Activated CD4-positive, alpha-beta T cell treated with anti-CD3 and anti-CD28 coated beads, Interleukin-2, amount 10 ng/mL, durations not matched to agents 7 days and 5 days (primary cell): ENCODE results near the gene FOXP3. TPM values are rescaled to one million over a fixed set of nuclear protein-coding genes. Genes with fewer than 3 reads are reported as not detected.

ENCODE experiments used
- CTCF ChIA-PET: fragments of 350-600 bp; sonication (Branson Sonifier 250); formaldehyde crosslinking; loops from one replicate; lab custom pipeline; 2021; ENCODE audit warnings: antibody characterized with exemption; lab: Charles Lee
- POLR2A ChIA-PET: fragments of 350-600 bp; sonication (Branson Sonifier 250); formaldehyde crosslinking; loops from one replicate; lab custom pipeline; 2021; ENCODE audit warnings: antibody characterized with exemption; lab: Charles Lee
- DNase-seq: peaks from one replicate; pipeline ENCODE4 v3.0.0-alpha.2; 2020
- H3K27ac Mint-ChIP-seq: one replicate; pipeline ENCODE4 v1.8.0; 2021; ENCODE audit warnings: mild to moderate bottlenecking, moderate library complexity, mixed read lengths
- H3K27me3 Mint-ChIP-seq: one replicate; pipeline ENCODE4 v1.8.0; 2021; ENCODE audit warnings: mixed read lengths
- H3K36me3 Mint-ChIP-seq: one replicate; pipeline ENCODE4 v1.8.0; 2021; ENCODE audit warnings: low read depth, mixed read lengths
- H3K4me1 Mint-ChIP-seq: one replicate; pipeline ENCODE4 v1.8.0; 2021; ENCODE audit warnings: mixed read lengths
- H3K4me3 Mint-ChIP-seq: one replicate; pipeline ENCODE4 v1.8.0; 2021; ENCODE audit warnings: mild to moderate bottlenecking, moderate library complexity, mixed read lengths
- H3K9me3 Mint-ChIP-seq: one replicate; pipeline ENCODE4 v1.8.0; 2021; ENCODE audit warnings: mixed read lengths
- total RNA-seq, 2 experiments: library from RNA; stranded (reverse); gene quantifications; one replicate each; pipeline ENCODE4 v1.2.3, GENCODE V29; 2021

The FOXP3 gene
- total RNA-seq, 2 experiments from 2014 or later: 12.8 to 13.0 TPM

- H3K4me3 Mint-ChIP-seq: no peak overlapping the region
- no peak overlapping the region for H3K27ac Mint-ChIP-seq
- no peaks in the 10 kb centered on the region for H3K9me3 Mint-ChIP-seq
- no peaks in the 10 kb centered on the region for H3K36me3 Mint-ChIP-seq
- peaks cover 10% of the 10 kb centered on the region for H3K4me1 Mint-ChIP-seq
- POLR2A ChIA-PET: no interaction called here
- peaks cover 1% of the 10 kb centered on the region for H3K27me3 Mint-ChIP-seq
- DNase-seq: no peak
- CTCF ChIA-PET: no interaction called here
Measured at GRCh38 chrX:49225858-49226257, 38.7 kb downstream of the FOXP3 start.

GRCh38 chrX:49221868-49222267 lies 42.6 kb downstream of the FOXP3 start:
- no peaks in the 10 kb centered on the region for H3K9me3 Mint-ChIP-seq
- no peak overlapping the region for H3K4me3 Mint-ChIP-seq
- H3K36me3 Mint-ChIP-seq: no peaks in the 10 kb centered on the region
- peaks cover 3% of the 10 kb centered on the region for H3K4me1 Mint-ChIP-seq
- H3K27me3 Mint-ChIP-seq: peaks cover 1% of the 10 kb centered on the region
- DNase-seq: no peak
- H3K27ac Mint-ChIP-seq: no peak overlapping the region
- POLR2A ChIA-PET: no interaction called here
- CTCF ChIA-PET: interaction anchor here (0.6 kb wide), 1 partner anchor 14 kb away, joined by 3 read pairs; no protein-coding TSS in a partner anchor

GRCh38 chrX:49220100-49220499 lies 44.4 kb downstream of the FOXP3 start:
- Mint-ChIP-seq H3K4me1 (peaks cover 3% of the 10 kb centered on the region), H3K36me3 (no peaks in the 10 kb centered on the region), H3K9me3 (no peaks in the 10 kb centered on the region), H3K27me3 (peaks cover 1% of the 10 kb centered on the region), H3K4me3 (no peak overlapping the region), H3K27ac (no peak overlapping the region)
- ChIA-PET CTCF (interaction anchor here (0.7 to 2.0 kb wide), 2 partner anchors 9 to 758 kb away, joined by 3 to 7 read pairs; no protein-coding TSS in a partner anchor), POLR2A (interaction anchor here (0.6 kb wide), 1 partner anchor 260 kb away, joined by 3 read pairs; no protein-coding TSS in a partner anchor)
- no peak for DNase-seq

DNA sequence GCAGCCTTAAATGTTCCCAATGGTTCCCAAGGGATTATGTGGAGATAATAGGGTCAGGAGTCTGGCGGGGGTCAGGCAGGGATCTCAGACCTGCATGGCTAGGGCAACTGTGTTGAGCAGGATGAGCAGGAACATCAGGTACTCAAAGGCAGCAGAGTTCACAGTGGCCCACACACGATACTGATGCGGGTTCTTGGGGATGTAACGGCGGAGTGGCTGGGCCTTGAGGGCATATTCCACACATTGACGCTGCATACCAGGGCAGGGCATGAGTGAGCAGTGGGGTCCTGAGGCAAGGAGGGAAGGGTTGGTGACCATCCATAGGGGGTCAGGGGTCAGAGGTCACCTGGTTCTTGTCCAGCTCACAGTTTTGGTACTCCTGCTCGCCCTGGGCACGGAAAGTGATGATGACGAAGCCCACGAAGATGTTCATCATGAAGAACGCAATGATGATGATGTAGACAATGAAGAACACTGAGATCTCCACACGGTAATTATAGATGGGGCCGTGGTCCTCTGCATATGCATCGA lies 49.4 kb downstream of the FOXP3 start:
- Mint-ChIP-seq H3K27me3 (no peaks in the 10 kb centered on the region), H3K9me3 (no peaks in the 10 kb centered on the region), H3K4me1 (peaks cover 3% of the 10 kb centered on the region), H3K36me3 (no peaks in the 10 kb centered on the region), H3K27ac (no peak overlapping the region), H3K4me3 (no peak overlapping the region)
- POLR2A ChIA-PET: no interaction called here
- no peak for DNase-seq
- CTCF ChIA-PET: no interaction called here

GRCh38 chrX:49214416-49214815 lies 50.1 kb downstream of the FOXP3 start:
- H3K27me3 Mint-ChIP-seq: no peaks in the 10 kb centered on the region
- no peaks in the 10 kb centered on the region for H3K9me3 Mint-ChIP-seq
- H3K27ac Mint-ChIP-seq: no peak overlapping the region
- H3K36me3 Mint-ChIP-seq: no peaks in the 10 kb centered on the region
- DNase-seq: no peak
- H3K4me3 Mint-ChIP-seq: no peak overlapping the region
- H3K4me1 Mint-ChIP-seq: no peaks in the 10 kb centered on the region
- ChIA-PET POLR2A (no interaction called here), CTCF (no interaction called here)

- H3K36me3 Mint-ChIP-seq: no peaks in the 10 kb centered on the region
- H3K4me3 Mint-ChIP-seq: no peak overlapping the region
- no peaks in the 10 kb centered on the region for H3K9me3 Mint-ChIP-seq
- DNase-seq: no peak
- H3K4me1 Mint-ChIP-seq: no peaks in the 10 kb centered on the region
- CTCF ChIA-PET: no interaction called here
- H3K27ac Mint-ChIP-seq: no peak overlapping the region
- POLR2A ChIA-PET: no interaction called here
- no peaks in the 10 kb centered on the region for H3K27me3 Mint-ChIP-seq
Measured at GRCh38 chrX:49212861-49213260, 51.6 kb downstream of the FOXP3 start.

GRCh38 chrX:49212209-49212608 lies 52.3 kb downstream of the FOXP3 start:
- POLR2A ChIA-PET: no interaction called here
- Mint-ChIP-seq H3K9me3 (no peaks in the 10 kb centered on the region), H3K27ac (no peak overlapping the region), H3K36me3 (no peaks in the 10 kb centered on the region), H3K4me1 (no peaks in the 10 kb centered on the region), H3K4me3 (no peak overlapping the region), H3K27me3 (no peaks in the 10 kb centered on the region)
- DNase-seq: no peak
- CTCF ChIA-PET: no interaction called here

- Mint-ChIP-seq H3K4me1 (no peaks in the 10 kb centered on the region), H3K4me3 (no peak overlapping the region), H3K27ac (no peak overlapping the region), H3K27me3 (no peaks in the 10 kb centered on the region), H3K36me3 (no peaks in the 10 kb centered on the region), H3K9me3 (no peaks in the 10 kb centered on the region)
- ChIA-PET POLR2A (no interaction called here), CTCF (no interaction called here)
- DNase-seq: no peak
Measured at GRCh38 chrX:49211074-49211473, 53.4 kb downstream of the FOXP3 start.

DNA sequence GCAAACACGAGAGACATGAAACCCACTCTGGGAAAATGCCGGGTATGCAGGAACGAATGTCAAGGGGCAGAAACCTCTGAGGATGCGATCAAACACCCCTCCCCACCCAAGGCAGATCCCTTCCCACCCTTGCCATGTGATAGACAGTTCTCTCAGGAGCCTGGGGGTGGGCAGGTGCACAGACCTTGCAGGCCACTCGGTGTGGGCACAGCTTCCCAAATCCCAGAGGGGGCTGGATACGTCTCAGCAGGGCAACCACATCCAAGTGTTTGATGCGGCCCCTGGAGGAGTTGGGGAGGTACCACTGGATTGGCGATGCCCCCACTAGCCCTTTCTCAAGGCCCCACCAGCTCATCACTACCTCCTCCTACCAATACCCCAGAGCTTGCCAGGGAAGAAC lies 54.1 kb downstream of the FOXP3 start:
- DNase-seq: no peak
- Mint-ChIP-seq H3K36me3 (no peaks in the 10 kb centered on the region), H3K4me3 (no peak overlapping the region), H3K9me3 (no peaks in the 10 kb centered on the region), H3K27ac (no peak overlapping the region), H3K4me1 (no peaks in the 10 kb centered on the region), H3K27me3 (no peaks in the 10 kb centered on the region)
- POLR2A ChIA-PET: no interaction called here
- CTCF ChIA-PET: no interaction called here

DNA sequence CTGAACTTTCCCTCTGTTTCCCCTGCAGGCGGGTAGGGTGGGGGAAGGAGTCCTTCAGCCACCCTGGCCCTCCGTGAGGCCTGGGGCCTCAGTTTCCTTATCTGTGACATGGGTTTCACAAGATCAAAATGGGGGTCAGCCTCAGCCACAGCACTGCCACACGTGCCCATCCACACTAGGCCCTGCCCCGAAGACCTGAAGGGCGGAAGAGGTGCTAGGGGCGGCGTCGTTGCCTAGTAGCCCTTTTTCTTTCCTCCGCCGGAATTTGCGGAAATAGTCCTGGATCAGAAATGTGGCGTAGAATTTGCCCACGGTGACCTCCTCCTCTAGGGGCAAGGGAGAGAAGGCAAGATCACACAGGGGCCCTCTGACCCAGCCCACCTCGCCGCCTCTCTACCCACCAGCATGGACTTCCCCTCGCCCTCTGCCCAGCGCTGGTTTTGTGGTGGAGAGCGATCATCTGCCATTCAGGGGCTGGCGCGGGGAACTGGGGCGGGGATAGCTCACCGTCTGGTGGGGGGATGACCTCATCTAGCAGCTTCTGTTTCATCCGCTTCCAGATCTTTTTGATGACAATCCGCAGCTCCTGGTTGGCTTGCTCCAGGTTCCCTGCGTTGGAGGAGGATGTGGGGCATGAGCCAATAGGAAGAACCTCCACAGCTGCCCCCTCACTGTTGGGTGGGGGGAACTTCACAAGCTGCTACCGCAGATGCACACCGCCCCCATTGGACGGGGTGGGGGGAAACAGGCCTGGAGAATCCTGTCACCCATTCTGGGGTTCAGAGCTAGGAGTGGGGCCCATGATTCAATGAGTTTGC lies 54.9 kb downstream of the FOXP3 start:
- DNase-seq: no peak
- ChIA-PET CTCF (no interaction called here), POLR2A (no interaction called here)
- Mint-ChIP-seq H3K27me3 (no peaks in the 10 kb centered on the region), H3K4me3 (no peak overlapping the region), H3K36me3 (no peaks in the 10 kb centered on the region), H3K4me1 (no peaks in the 10 kb centered on the region), H3K9me3 (no peaks in the 10 kb centered on the region), H3K27ac (no peak overlapping the region)

DNA sequence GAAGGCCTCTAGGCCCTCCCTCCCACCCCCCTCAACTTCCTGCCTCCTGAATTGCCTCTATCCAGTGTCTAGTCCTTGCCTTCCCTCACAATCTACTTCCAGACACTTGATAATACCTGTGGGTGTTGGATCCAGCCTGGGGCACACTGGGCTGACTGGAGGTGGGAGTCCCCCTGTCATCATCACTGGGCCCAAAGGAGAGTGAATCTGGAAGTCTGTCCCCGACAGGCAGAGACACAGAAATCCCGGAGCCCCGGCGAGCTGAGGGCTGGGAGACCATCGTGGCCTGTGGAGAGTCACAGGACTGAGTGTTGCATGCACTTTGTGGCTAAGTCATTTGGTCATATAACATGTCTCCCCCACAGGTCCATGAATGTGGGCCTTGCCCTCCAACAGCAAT lies 56.1 kb downstream of the FOXP3 start:
- Mint-ChIP-seq H3K36me3 (no peaks in the 10 kb centered on the region), H3K4me1 (no peaks in the 10 kb centered on the region), H3K9me3 (no peaks in the 10 kb centered on the region), H3K27me3 (no peaks in the 10 kb centered on the region), H3K4me3 (no peak overlapping the region), H3K27ac (no peak overlapping the region)
- DNase-seq: no peak
- ChIA-PET CTCF (interaction anchor here (1.3 kb wide), 1 partner anchor 15 kb away, joined by 3 read pairs; no protein-coding TSS in a partner anchor), POLR2A (no interaction called here)

GRCh38 chrX:49206543-49206942 lies 58.0 kb downstream of the FOXP3 start:
- H3K9me3 Mint-ChIP-seq: no peaks in the 10 kb centered on the region
- H3K4me3 Mint-ChIP-seq: no peak overlapping the region
- no peak overlapping the region for H3K27ac Mint-ChIP-seq
- no peaks in the 10 kb centered on the region for H3K27me3 Mint-ChIP-seq
- ChIA-PET CTCF (no interaction called here), POLR2A (no interaction called here)
- DNase-seq: no peak
- H3K36me3 Mint-ChIP-seq: no peaks in the 10 kb centered on the region
- H3K4me1 Mint-ChIP-seq: no peaks in the 10 kb centered on the region

GRCh38 chrX:49205443-49205842 lies 59.1 kb downstream of the FOXP3 start:
- no peak overlapping the region for H3K4me3 Mint-ChIP-seq
- ChIA-PET POLR2A (no interaction called here), CTCF (interaction anchor here (1.4 kb wide), 1 partner anchor 23 kb away, joined by 4 read pairs; no protein-coding TSS in a partner anchor)
- H3K4me1 Mint-ChIP-seq: peaks cover 3% of the 10 kb centered on the region
- H3K9me3 Mint-ChIP-seq: no peaks in the 10 kb centered on the region
- no peak for DNase-seq
- H3K36me3 Mint-ChIP-seq: no peaks in the 10 kb centered on the region
- no peak overlapping the region for H3K27ac Mint-ChIP-seq
- H3K27me3 Mint-ChIP-seq: no peaks in the 10 kb centered on the region
